Fibroblast of skin of right biceps (primary cell): Measurements from ENCODE around the gene CCL16.
A peak's percentile ranks its signal among the peaks of the same experiment; 100 is the strongest.
"Not testable (repeated sequence)": the region's sequence is repeated elsewhere in the genome, so short reads cannot be mapped to it uniquely, and the experiment has no call there.

Experiments used
- DNase-seq: peaks from one replicate; pipeline ENCODE4 v3.0.0-alpha.2; 2013

Gene CCL16

GRCh38 chr17:35984140-35984539, 2.8 kb upstream of the CCL16 start:
- no peak for DNase-seq

DNA sequence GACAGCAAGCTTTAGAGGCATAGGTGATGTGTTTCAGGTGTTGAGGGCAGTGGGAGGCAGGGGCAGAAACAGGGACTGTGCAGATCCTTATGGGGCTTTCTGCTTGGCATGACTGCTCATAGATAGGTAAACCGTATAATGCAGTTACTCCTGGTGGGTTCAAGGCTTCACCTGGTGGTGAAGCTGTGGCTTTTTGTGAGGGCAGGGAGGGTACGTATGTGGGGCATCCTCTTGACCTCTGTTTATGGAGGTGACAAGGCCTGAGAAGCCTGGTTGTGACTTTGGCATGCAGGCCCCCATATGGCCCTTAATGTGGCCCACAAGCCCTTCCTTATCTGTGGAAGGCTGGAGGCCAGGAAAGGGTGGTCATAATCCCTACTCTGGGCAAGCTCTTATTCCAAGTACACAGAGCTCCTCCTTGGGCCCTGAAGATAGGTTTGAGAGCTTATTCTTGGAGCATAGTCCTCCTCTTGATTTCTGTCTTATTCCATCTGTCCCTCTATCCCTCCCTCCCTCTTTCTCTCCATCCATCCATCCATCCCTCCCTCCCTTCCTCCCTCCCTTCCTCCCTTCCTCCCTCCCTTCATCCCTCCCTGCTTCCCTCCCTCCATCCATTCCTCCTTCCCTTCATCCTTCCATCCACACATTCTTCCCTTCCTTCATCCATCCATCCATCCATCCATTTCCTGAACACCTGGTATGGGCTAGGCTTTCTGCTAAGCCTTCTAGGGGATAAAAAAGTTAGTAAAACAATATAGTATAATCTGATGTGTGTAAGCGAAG, 1.3 kb upstream of the CCL16 start:
- DNase-seq, result no peak

DNA sequence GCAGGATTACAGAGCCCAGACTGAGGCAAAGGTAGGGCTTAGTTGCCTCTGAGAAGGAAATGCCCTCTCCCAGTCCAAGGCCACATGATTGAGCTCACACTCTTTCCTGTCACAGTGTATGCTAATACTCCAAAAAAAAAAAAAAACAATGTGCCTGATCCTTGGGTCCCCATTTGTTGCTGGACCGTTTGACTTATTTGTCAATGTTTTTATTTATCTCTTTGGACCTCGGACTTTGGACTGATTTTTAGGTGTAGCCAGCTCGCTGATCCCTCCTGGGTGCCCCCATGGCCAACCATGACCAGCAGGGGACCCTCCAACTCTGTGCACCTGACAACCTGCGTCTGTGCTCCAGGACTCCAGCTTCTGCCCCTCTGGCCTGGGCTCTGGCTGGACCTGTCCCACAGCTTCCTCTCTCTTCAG, 622 bp upstream of the CCL16 start:
- DNase-seq, result no peak

DNA sequence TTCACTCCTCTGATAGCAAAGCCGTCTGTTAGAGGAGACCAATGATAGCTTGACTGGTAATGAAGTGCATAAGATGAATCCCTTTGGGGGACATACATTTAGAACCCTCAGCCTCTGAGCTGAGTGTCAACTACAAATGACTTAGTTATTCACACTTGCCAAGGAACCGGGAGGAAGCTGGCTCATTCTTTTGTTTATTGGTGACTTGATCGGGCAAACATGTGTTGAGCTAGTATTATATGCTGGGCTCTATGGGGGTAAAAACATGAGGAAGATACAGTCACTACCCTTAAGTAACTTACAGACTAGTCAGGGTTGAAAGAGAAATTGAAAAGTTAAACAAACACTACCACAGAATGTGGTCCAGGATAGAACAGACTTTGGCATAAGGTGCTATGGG, 3.0 kb downstream of the CCL16 start:
- DNase-seq, result no peak

GRCh38 chr17:35977509-35977908, 3.8 kb downstream of the CCL16 start:
- DNase-seq, result no peak

- DNase-seq, result peak; percentile 11
Measured at GRCh38 chr17:35973333-35974260, 7.7 kb downstream of the CCL16 start.

DNA sequence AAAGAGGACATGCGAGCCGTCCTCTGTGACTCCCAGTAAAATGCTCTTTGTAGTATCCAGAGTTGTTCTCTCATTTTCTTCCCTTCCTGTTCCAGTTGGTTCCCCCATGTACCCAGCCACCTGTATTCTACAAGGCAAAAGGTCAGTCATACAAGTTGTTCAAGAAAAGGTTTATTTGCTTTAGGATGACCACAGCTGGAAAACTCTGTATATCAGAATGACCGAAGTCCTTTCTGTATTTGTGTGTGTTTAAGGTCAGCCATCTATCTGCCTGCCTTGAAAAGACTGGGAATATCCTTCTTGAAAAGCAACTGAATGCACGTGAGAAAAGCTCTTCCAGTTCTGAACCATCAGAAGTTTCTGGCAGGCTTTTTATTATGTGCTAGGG, 8.4 kb downstream of the CCL16 start:
- DNase-seq, result no peak

DNA sequence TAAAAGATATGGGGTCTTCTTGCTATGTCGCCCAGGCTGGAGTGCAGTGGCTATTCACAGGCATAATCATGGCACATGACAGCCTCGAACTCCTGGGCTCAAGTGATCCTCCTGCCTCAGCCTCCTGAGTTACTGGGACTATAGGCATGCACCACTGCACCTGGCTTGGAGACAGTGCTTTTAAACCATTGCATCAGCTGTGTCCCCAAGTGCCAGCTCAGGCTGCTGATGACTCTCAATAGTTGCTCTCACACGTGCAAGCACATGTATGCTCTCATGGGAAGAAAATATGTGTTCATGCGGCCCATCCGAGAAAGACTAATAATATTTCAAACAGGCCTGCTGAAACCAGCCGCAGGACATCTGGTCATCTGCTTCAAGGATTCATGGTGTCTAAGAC, 8.8 kb downstream of the CCL16 start:
- no peak for DNase-seq

DNA sequence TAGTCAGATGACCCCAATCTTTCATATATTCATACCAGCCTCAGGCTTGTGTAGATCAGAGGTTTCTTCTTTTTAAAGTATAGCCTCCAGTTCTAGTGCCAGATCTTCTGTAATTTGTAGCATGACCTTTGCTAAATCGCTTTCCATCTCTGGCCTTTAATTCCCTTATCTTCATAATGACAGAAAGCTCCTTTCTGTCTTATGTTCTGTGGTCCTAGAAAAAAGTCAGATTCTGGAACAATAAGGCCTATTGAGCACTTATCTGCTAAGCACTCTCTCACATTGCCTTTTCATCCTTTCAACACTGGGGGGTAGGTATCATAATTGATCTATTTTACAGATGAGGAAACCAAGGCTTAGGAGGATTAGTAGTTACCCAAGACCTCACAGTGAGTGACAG, 9.2 kb downstream of the CCL16 start:
- DNase-seq, result no peak

DNA sequence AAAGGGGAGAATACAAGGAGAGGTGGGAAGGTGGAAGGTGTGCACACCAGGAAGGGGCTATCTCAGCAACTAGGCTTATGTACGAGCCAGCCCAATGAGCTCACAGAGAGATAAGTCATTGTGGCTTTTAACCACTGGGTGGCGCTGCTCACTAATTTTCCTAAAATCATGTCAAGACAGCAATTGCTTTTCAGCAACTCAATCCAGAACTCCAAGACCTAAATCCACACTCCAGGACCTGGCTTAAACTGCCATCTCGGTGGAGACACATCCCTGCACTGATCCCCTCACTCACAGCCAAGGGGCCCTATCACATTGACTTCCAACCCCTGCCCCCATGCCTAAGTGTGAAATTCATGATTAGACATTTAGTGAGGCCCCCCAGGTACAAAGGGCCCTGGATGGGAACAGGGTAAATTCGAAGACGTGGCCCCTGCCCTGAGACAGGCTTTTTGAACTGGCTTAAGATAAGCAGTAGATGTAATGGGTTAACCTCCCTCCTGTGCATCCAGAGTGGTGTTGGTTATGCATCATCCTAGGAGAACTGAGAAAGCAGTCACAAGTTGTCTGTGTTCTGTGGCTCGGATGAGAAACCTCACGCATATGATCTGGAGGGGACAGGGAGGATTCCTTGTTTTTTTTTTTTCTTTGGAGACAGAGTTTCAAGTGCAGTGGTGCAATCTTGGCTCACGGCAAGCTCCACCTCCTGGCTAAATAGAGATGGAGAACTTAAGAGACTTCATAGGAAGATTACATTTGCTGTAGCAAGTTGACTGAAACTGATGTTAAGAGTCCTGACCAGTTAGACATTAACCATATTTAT, 11.5 kb downstream of the CCL16 start:
- DNase-seq, result peak; percentile 62

- DNase-seq, result no peak
Measured at GRCh38 chr17:35968520-35969054, 12.7 kb downstream of the CCL16 start.

GRCh38 chr17:35965272-35965671, 16.0 kb downstream of the CCL16 start:
- no peak for DNase-seq

DNA sequence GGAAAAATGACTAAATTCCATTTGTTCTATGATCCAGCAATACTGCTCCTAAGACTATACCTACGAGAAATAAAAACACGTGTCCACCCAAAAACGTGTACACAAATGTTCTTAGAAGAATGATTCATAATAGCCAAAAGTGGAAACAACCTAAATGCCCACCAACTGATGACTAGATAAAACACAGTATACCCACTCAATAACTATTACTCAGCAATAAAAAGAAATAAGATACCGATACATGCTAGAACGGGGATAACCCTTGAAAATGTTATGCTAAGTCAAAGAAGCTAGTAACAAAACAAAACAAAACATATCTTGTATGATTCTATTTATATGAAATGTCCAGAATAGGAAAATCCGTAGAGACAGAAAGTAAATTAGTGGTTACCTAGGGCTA, 17.6 kb downstream of the CCL16 start:
- no peak for DNase-seq

DNA sequence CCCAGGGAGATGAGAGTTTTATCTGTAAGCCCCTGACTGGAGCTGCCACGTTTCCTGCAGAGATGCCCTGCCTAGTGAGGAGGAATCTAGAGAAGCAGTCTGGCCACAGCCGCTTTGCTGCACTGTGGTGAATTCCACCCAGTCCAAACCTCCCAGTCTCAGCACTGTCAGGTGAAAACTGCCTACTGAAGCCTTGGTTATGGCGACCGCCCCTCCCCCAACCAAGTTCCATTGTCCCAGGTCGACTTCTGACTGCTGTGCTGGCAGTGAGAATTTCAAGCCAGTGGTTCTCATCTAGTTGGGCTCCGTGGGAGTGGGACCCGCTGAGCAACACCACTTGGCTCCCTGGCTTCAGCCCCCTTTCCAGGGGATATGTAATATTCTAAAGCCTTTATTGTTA, 27.6 kb downstream of the CCL16 start:
- no peak for DNase-seq

GRCh38 chr17:35949401-35949800, 31.9 kb downstream of the CCL16 start:
- DNase-seq, result no peak

DNA sequence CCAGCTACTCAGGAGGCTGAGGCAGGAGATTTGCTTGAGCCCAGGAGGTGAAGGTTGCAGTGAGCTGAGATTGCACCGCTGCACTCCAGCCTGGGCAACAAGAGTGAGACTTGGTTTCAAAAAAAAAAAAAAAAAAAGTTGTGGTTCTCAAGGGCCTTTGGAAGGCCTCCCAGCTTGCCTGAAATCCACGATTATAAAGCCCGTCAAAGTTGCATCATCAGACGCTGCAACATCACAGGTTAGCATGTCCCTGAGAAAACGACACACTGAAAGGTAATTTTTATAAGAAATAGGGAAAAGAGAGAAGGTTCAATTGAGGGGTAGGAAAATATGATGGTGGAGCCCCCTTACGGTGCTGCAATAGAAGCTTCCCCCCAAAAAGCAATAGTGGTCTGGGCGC, 33.2 kb downstream of the CCL16 start:
- DNase-seq, result no peak

GRCh38 chr17:35947156-35947585, 34.1 kb downstream of the CCL16 start:
- DNase-seq, result peak; percentile 30

DNA sequence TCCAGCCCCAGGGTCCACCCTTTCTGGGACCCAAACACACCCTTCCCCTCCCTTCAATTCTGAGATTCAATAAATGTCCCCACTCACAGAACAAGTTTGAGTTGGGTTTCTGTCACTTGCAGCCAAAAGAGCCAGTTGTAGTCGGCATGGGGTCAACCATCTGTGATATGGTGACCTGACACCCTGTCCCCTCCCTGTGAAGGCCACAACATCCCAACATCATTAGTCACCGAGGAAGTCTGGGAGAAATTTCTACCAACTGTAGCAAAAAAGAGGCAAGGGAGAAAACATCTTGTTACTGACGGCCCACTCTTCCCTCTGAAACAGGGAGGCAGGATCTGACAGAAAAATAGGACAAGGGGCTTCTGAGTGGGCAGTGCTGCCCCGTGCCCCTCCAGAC, 37.1 kb downstream of the CCL16 start:
- DNase-seq, result no peak

DNA sequence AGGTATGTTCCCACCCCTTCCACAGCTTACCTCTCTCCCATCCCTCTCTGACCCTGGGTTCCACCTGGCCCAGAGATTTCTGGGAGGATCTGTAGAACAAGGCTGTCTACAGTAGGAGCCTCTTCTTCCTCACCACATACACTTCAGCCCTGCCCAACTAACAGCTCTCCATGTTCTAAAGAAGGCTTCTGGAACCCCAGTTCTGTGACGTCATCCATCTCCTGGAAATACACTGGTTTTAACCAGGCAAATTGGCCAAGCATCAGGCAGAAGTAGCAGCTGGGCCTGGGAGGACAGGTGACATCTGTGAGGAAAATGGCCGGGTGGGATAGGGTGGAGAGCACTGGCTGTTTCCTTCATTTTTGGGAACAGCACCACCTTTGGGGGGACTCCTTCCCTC, 37.8 kb downstream of the CCL16 start, which contains the start of gene LYZL6:
Gene LYZL6 (minus strand): TSS at position 177 of the 400 bp plus-strand sequence. CDS start 4,357 bp downstream, outside the sequence.
- no peak for DNase-seq

DNA sequence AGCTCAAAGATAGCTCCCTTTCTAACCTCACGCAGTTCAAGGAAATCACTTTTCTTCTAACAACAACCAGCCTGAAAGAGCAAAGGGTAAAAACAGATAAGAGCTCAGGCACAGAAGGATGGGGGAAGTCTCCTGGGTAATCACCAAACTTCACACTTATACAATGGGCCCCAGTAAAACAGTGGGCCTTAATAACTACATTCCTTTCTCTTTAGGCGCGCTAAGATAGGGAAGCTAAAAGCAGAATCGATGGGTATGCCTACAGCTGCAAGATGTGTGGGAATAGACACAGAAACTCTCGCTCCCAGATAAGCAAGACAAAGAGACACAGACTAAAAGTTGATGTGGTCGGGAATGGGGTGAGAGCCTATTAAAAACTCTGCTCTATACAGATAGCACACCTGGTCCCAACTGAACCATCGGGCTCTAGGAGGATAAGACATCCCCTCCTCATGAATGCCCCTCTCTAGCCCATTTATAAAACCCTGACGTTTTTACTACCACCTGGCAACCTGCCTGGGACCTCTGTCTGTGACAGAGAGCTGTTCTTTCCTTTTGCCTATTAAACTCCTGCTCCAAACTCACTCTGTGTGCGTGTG, 38.6 kb downstream of the CCL16 start:
- DNase-seq, result no peak

DNA sequence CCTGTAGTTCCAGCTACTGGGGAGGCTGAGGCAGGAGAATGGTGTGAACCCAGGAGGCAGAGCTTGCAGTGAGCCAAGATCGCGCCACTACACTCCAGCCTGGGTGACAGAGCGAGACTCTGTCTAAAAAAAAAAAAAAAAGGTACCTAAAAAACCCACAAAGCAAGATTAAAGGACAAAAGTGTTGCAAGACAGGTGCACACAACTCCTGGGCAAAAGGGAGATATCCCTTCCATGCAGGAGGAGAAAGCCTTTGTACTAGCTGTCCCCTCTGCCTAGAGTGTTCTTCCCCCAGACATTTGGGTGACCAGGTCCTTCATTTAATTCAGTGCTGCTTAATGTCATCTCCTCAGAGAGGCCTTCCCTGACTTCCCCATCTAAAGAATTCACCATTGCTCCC, 42.8 kb downstream of the CCL16 start:
- DNase-seq, result not testable (repeated sequence)

DNA sequence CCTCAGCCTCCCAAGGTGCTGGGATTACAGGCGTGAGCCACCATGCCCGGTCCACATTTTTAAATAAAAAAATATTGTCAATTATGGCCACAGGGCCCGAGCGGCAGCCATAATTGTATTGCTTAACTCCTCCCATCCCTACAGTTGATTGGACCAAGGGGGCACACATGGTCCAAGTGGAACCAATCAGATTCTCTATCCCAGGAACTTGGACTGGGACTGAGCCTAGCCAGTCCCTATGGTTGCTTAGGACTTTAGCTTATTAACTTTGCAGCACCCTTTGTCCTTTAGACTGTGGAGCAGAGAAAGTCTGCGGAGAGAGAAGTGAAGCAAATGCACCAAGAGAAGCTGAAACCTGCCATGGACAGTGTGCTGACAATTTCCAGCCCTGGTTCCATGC, 45.2 kb downstream of the CCL16 start:
- DNase-seq, result no peak
